ENCODE data around the gene PIK3CA. TPM values are rescaled to one million over a fixed set of nuclear protein-coding genes. Genes with fewer than 3 reads are reported as not detected.
A peak's percentile ranks its signal among the peaks of the same experiment; 100 is the strongest.

The PIK3CA gene
- total RNA-seq, 1 donor: 34.7 TPM

DNA sequence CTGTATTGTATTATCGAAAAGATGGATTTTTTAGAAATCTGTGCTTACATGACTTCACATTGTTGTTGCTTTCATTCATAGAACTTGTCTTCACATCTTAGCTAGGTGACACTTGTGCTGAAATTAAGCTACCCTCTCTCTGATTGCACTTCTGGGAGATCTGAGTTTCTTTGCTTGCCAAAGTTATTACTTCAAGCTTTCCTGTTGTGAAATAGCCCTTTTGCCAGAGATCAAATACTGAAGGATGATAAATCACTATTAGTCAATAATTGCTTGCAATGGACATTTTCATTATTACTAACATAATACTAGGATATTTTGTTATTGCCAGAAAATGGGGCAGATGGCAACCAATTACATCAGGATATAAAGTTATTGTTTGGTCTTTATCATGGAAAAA, 34.7 kb downstream of the PIK3CA start:
- no peak overlapping the region for H2AFZ ChIP-seq (ENCODE audit: low read length)
- H3K4me2 ChIP-seq (ENCODE audit: insufficient read depth, low read length): no peak overlapping the region
- peaks cover 67% of the 10 kb centered on the region for H3K79me2 ChIP-seq (ENCODE audit: insufficient read depth, low read length)
- no peaks in the 10 kb centered on the region for H3K36me3 ChIP-seq (ENCODE audit: insufficient read depth, low read length)
- TF ChIP-seq, protein P1, sequence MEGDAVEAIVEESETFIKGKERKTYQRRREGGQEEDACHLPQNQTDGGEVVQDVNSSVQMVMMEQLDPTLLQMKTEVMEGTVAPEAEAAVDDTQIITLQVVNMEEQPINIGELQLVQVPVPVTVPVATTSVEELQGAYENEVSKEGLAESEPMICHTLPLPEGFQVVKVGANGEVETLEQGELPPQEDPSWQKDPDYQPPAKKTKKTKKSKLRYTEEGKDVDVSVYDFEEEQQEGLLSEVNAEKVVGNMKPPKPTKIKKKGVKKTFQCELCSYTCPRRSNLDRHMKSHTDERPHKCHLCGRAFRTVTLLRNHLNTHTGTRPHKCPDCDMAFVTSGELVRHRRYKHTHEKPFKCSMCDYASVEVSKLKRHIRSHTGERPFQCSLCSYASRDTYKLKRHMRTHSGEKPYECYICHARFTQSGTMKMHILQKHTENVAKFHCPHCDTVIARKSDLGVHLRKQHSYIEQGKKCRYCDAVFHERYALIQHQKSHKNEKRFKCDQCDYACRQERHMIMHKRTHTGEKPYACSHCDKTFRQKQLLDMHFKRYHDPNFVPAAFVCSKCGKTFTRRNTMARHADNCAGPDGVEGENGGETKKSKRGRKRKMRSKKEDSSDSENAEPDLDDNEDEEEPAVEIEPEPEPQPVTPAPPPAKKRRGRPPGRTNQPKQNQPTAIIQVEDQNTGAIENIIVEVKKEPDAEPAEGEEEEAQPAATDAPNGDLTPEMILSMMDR (IDR thresholded peaks at IDR 0.05; ENCODE audit: extremely low read depth, low read depth, low read length): no peak
- H4K20me1 ChIP-seq (ENCODE audit: insufficient read depth, low read length): peaks cover 33% of the 10 kb centered on the region
- H3K9me3 ChIP-seq (ENCODE audit: low read depth, low read length): no peaks in the 10 kb centered on the region
- H3K4me3 ChIP-seq (ENCODE audit: insufficient read depth, low read length): no peak overlapping the region
- no peak for DNase-seq (ENCODE audit: insufficient read length, low spot score, missing footprints)
- H3K27me3 ChIP-seq (ENCODE audit: insufficient read depth, low read length): no peaks in the 10 kb centered on the region
- no peak overlapping the region for H3K27ac ChIP-seq (ENCODE audit: low read depth, low read length)
- peaks cover 34% of the 10 kb centered on the region for H3K4me1 ChIP-seq (ENCODE audit: insufficient read depth, low read length)

DNA sequence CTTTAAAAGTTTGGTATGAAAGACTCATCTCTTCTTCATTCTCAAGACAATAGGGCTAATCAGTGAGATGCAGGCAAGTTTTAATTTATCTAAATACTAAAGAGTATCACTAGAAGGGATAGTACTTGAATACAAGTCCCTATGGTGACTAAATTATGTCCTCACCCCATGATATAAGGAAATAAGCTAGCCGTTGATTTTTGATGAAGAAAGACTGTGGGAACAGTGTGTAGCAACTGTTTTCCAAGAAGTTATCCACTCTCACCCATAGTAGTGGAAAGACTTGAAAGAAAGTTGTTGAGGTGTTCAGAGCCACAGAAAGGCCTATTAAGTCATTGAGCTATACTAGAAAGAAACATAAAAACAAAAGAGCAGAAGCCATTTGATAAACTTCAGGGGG, 36.7 kb downstream of the PIK3CA start:
- peaks cover 59% of the 10 kb centered on the region for H3K79me2 ChIP-seq (ENCODE audit: insufficient read depth, low read length)
- no peaks in the 10 kb centered on the region for H3K36me3 ChIP-seq (ENCODE audit: insufficient read depth, low read length)
- H3K4me3 ChIP-seq (ENCODE audit: insufficient read depth, low read length): no peak overlapping the region
- H4K20me1 ChIP-seq (ENCODE audit: insufficient read depth, low read length): peaks cover 28% of the 10 kb centered on the region
- no peak overlapping the region for H2AFZ ChIP-seq (ENCODE audit: low read length)
- H3K4me2 ChIP-seq (ENCODE audit: insufficient read depth, low read length): no peak overlapping the region
- peaks cover 29% of the 10 kb centered on the region for H3K4me1 ChIP-seq (ENCODE audit: insufficient read depth, low read length)
- H3K27ac ChIP-seq (ENCODE audit: low read depth, low read length): no peak overlapping the region
- H3K27me3 ChIP-seq (ENCODE audit: insufficient read depth, low read length): no peaks in the 10 kb centered on the region
- TF ChIP-seq, protein P1 (IDR thresholded peaks at IDR 0.05; ENCODE audit: extremely low read depth, low read depth, low read length): no peak
- H3K9me3 ChIP-seq (ENCODE audit: low read depth, low read length): no peaks in the 10 kb centered on the region
- DNase-seq (ENCODE audit: insufficient read length, low spot score, missing footprints): no peak

DNA sequence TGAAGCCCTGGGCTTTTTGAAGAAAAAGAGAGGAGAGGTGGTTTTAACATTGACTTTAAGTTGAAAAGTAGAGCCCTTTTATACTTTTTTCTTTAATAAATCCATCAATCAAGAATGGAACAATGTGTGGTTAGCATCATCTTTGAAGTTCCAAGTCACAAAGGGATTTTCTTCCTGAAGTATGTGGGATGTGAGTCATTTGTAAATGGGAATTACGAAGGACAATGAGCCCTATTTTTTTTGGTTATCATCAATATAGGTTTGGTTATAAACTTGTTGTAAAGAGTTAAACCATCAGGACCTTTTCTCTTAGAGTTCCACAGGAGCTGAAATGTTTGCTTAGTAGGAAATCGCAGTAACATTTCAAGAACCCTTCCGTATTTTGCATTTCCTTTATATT, 38.3 kb downstream of the PIK3CA start:
- Histone ChIP-seq H3K27me3 (ENCODE audit: insufficient read depth, low read length) (no peaks in the 10 kb centered on the region), H3K27ac (ENCODE audit: low read depth, low read length) (no peak overlapping the region), H4K20me1 (ENCODE audit: insufficient read depth, low read length) (peaks cover 34% of the 10 kb centered on the region), H3K79me2 (ENCODE audit: insufficient read depth, low read length) (peaks cover 75% of the 10 kb centered on the region), H3K4me1 (ENCODE audit: insufficient read depth, low read length) (peaks cover 14% of the 10 kb centered on the region), H2AFZ (ENCODE audit: low read length) (no peak overlapping the region), H3K4me3 (ENCODE audit: insufficient read depth, low read length) (no peak overlapping the region), H3K4me2 (ENCODE audit: insufficient read depth, low read length) (no peak overlapping the region), H3K36me3 (ENCODE audit: insufficient read depth, low read length) (no peaks in the 10 kb centered on the region), H3K9me3 (ENCODE audit: low read depth, low read length) (no peaks in the 10 kb centered on the region)
- no peak for DNase-seq (ENCODE audit: insufficient read length, low spot score, missing footprints)
- TF ChIP-seq, protein P1 (IDR thresholded peaks at IDR 0.05; ENCODE audit: extremely low read depth, low read depth, low read length): no peak

DNA sequence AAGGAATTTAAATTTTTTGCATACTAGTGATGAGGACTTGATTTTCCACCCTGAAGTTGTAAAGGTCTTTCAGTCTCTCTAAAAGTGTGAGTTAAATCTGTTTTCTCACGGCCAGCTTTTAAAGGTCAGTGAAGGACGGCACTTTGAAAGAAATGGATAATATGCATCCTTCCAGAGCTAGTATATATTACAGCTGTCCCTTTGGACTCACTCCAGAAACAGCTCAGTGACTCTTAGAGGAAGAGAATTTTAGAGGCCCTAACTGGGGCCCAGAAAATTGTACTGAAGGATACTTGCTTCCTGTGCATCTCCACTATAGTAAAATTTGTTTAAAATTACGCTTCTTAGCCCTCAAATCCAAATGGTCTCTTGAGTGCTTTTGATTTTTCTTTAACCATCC, 41.6 kb downstream of the PIK3CA start:
- peak; percentile 58 for DNase-seq (ENCODE audit: insufficient read length, low spot score, missing footprints)
- TF ChIP-seq, protein P1 (IDR thresholded peaks at IDR 0.05; ENCODE audit: extremely low read depth, low read depth, low read length): no peak
- Histone ChIP-seq H3K36me3 (ENCODE audit: insufficient read depth, low read length) (no peaks in the 10 kb centered on the region), H3K27ac (ENCODE audit: low read depth, low read length) (no peak overlapping the region), H3K4me3 (ENCODE audit: insufficient read depth, low read length) (no peak overlapping the region), H3K79me2 (ENCODE audit: insufficient read depth, low read length) (peaks cover 73% of the 10 kb centered on the region), H3K9me3 (ENCODE audit: low read depth, low read length) (no peaks in the 10 kb centered on the region), H3K4me1 (ENCODE audit: insufficient read depth, low read length) (no peaks in the 10 kb centered on the region), H2AFZ (ENCODE audit: low read length) (no peak overlapping the region), H4K20me1 (ENCODE audit: insufficient read depth, low read length) (peaks cover 23% of the 10 kb centered on the region), H3K27me3 (ENCODE audit: insufficient read depth, low read length) (no peaks in the 10 kb centered on the region), H3K4me2 (ENCODE audit: insufficient read depth, low read length) (peak overlapping the region; percentile 6)
